PC-3 (cell line): ENCODE results near the gene SERPINI1. TPM values are rescaled to one million over a fixed set of nuclear protein-coding genes. Genes with fewer than 3 reads are reported as not detected.

Experiments
- total RNA-seq: library from RNA; depleted of rRNA; stranded (reverse); fragments of >200 nt; gene quantifications from 2 replicates; pipeline ENCODE4 v1.2.3, GENCODE V29; 2014; rRNA removed

Gene SERPINI1
- total RNA-seq, 1 experiment from 2014 or later = 1.3 TPM

Other genes starting within 250 kb of the SERPINI1 start
- gene WDR49, start 81.8 kb upstream of the SERPINI1 start, total RNA-seq = 0.33 TPM in 1 of 2 replicates, not detected in the other
- 80.5 and 105 TPM in 2 replicates for gene PDCD10, start 829 bp upstream of the SERPINI1 start, total RNA-seq